ENCODE measurements around the gene FOXK2. TPM values are rescaled to one million over a fixed set of nuclear protein-coding genes. Genes with fewer than 3 reads are reported as not detected.

The FOXK2 gene
- total RNA-seq, 1 donor from 2014 or later = 27.8 TPM

Other genes starting within 250 kb of the FOXK2 start
- gene CSNK1D, start 246.0 kb upstream of the FOXK2 start, total RNA-seq = 32.2 TPM
- not detected for gene CD7, start 202.1 kb upstream of the FOXK2 start, total RNA-seq
- gene SECTM1, start 186.0 kb upstream of the FOXK2 start, total RNA-seq = 0.74 TPM
- not detected for gene TEX19, start 160.5 kb upstream of the FOXK2 start, total RNA-seq
- gene UTS2R, start 148.0 kb upstream of the FOXK2 start, total RNA-seq = not detected
- gene HEXD, start 101.4 kb upstream of the FOXK2 start, total RNA-seq = 21.1 TPM
- 10.1 TPM for gene OGFOD3, start 101.1 kb upstream of the FOXK2 start, total RNA-seq
- 25.1 TPM for gene CYBC1, start 69.0 kb upstream of the FOXK2 start, total RNA-seq
- 40.6 TPM for gene NARF, start 61.0 kb upstream of the FOXK2 start, total RNA-seq
- 43.0 TPM for gene WDR45B, start 128.7 kb downstream of the FOXK2 start, total RNA-seq
- 13.0 TPM for gene RAB40B, start 179.0 kb downstream of the FOXK2 start, total RNA-seq
- 25.6 TPM for gene FN3KRP, start 197.0 kb downstream of the FOXK2 start, total RNA-seq
- gene FN3K, start 215.9 kb downstream of the FOXK2 start, total RNA-seq = 32.9 TPM
- gene TBCD, start 232.3 kb downstream of the FOXK2 start, total RNA-seq = 63.4 TPM

Data from temporal lobe (tissue), 1 donor.